ENCODE measurements around the gene TTLL8.

- TF ChIP-seq CTCF (IDR thresholded peaks at IDR 0.05) (no peak), POLR2A (IDR thresholded peaks at IDR 0.05) (no peak), EP300 (IDR thresholded peaks at IDR 0.05) (no peak)
These were observed 78.4 kb downstream of the TTLL8 start for GRCh38 chr22:49979587-49980264.
